Spleen (tissue), 11 donors: Measurements from ENCODE around the gene SV2B. TPM values are rescaled to one million over a fixed set of nuclear protein-coding genes. Genes with fewer than 3 reads are reported as not detected.

Source experiments
- DNase-seq: peaks from one replicate; pipeline ENCODE4 v3.0.0-alpha.2; 2020
- H3K27ac ChIP-seq, 8 donors: fragments of 200-600 bp; sonication (generic) in 7 of 8; 1 replicate in 4 of 8; 2 replicates in 4 of 8; pipeline versions ENCODE4 v1.5.0 to v1.8.0; 2016 to 2021; ENCODE audit warnings: inconsistent platforms in 4 of 8, mild to moderate bottlenecking in 4 of 8, moderate library complexity in 1 of 8
- H3K27me3 ChIP-seq, 7 donors: fragments of 200-600 bp; sonication (generic) in 6 of 7; replicated peaks in 1 of 7; 1 replicate in 4 of 7; 2 replicates in 3 of 7; pipeline versions ENCODE4 v1.5.0 to v1.8.0; 2016 to 2021; ENCODE audit warnings: inconsistent platforms in 3 of 7, mild to moderate bottlenecking in 1 of 7
- H3K36me3 ChIP-seq, 6 donors: fragments of 200-600 bp; sonication (generic) in 5 of 6; 1 replicate in 4 of 6; 2 replicates in 2 of 6; pipeline versions ENCODE4 v1.5.0 to v1.8.0; 2016 to 2021; ENCODE audit warnings: inconsistent platforms in 2 of 6
- H3K4me1 ChIP-seq, 6 donors: fragments of 200-600 bp; sonication (generic) in 5 of 6; 1 replicate in 3 of 6; 2 replicates in 3 of 6; pipeline versions ENCODE4 v1.5.0 to v1.8.0; 2016 to 2021; ENCODE audit warnings: inconsistent platforms in 3 of 6
- H3K4me3 ChIP-seq, 8 donors: fragments of 200-600 bp; sonication (generic) in 7 of 8; 1 replicate in 4 of 8; 2 replicates in 4 of 8; pipeline versions ENCODE4 v1.5.0 to v1.8.0; 2016 to 2021; ENCODE audit warnings: inconsistent platforms in 4 of 8, mild to moderate bottlenecking in 4 of 8, moderate library complexity in 2 of 8
- H3K9me3 ChIP-seq, 8 donors: fragments of 200-600 bp; sonication (generic) in 7 of 8; 1 replicate in 4 of 8; 2 replicates in 4 of 8; pipeline versions ENCODE4 v1.5.0 to v1.8.0; 2016 to 2021; ENCODE audit warnings: inconsistent platforms in 4 of 8
- CTCF ChIP-seq, 11 experiments: fragments of 200-600 bp in 7 of 11; fragments of 450-650 bp in 4 of 11; sonication (generic) in 4 of 11; IDR thresholded peaks in 8 of 11; conservative IDR thresholded peaks in 3 of 11; 1 replicate in 7 of 11; 2 replicates in 4 of 11; pipeline versions ENCODE4 v1.4.0 to v1.8.0; 2016 to 2021; ENCODE audit warnings: antibody characterized with exemption in 11 of 11, inconsistent platforms in 4 of 11, mild to moderate bottlenecking in 1 of 11
- POLR2A ChIP-seq, 3 donors: fragments of 450-650 bp; IDR thresholded peaks; one replicate each; pipeline ENCODE4 v1.5.1; 2017; ENCODE audit warnings: antibody characterized with exemption in 3 of 3, mild to moderate bottlenecking in 1 of 3
- POLR2AphosphoS5 ChIP-seq, 3 donors: sonication (generic); formaldehyde crosslinking; IDR thresholded peaks; one replicate each; pipeline ENCODE4 v1.5.1; 2017; ENCODE audit warnings: antibody characterized with exemption in 3 of 3
- whole genome bisulfite sequencing, 5 donors: extraction: QIAGEN DNeasy Blood & Tissue Kit in 3 of 5; methylation state at CpG; one replicate each; pipeline versions ENCODE4 v1.1.5 to v1.1.7; 2013 to 2018; 5-methylcytosine and 5-hydroxymethylcytosine counted together
- intact Hi-C: fragments of 100-400 bp; cut with DNase I; formaldehyde crosslinking; loops from one replicate; pipeline ENCODE4 v1.15.0; 2023; ENCODE audit warnings: low total_unique reads
- polyA plus RNA-seq, 3 donors: library from polyadenylated mRNA; stranded (reverse); fragments of 200-250 nt; gene quantifications; one replicate each; pipeline ENCODE4 v1.2.1, GENCODE V29; 2013
- total RNA-seq, 7 donors: library from RNA; depleted of rRNA in 3 of 7; stranded (reverse); fragments of >200 nt in 3 of 7; fragmentation: NEBNext Ultra II Directional in 4 of 7; extraction: Animal tissue kit (Norgen Biotek cat#: 25700) in 4 of 7; gene quantifications; one replicate each; pipeline versions ENCODE4 v1.1.0 to v1.2.1, GENCODE V29; 2016 to 2021
- donor health status: healthy with polysubstance abuse.
- donor health status: DM: no; HTN: no; CAD: no; lungs with moderate emphysema.
- donor health status: DM: no; HTN: no; CAD: no.
- donor health status: Bipolar disorder and iron deficiency.
- donor health status: healthy.
- donor health status: DM: no; HTN: no; CAD: no.
- donor health status: DM: yes; HTN: yes; CAD: no.

Gene SV2B
- total and polyA plus RNA-seq, 10 donors, result 0.07 to 1.2 (median 0.48) TPM

- DNase-seq, result no peak
- TF ChIP-seq POLR2AphosphoS5 (IDR thresholded peaks at IDR 0.05), result no peak
- 69 to 84% (median 77%) methylated on average over 3 of the region's 3 CpGs for WGBS, 5 donors
- intact Hi-C loops, result no loop called here
- no peak overlapping the region for H3K27ac ChIP-seq
- no peaks in the 10 kb centered on the region for H3K9me3 ChIP-seq
- H3K36me3 ChIP-seq, result no peaks in the 10 kb centered on the region
- peaks cover 0 to 13% (median under 1%) of the 10 kb centered on the region in 6 donors for H3K4me1 ChIP-seq
- peaks cover 0 to 30% (median 3%) of the 10 kb centered on the region in 7 donors for H3K27me3 ChIP-seq
- H3K4me3 ChIP-seq, result no peak overlapping the region
Measured at GRCh38 chr15:91259077-91259476, 159.0 kb downstream of the SV2B start.

- Histone ChIP-seq H3K9me3 (no peaks in the 10 kb centered on the region), H3K36me3 (no peaks in the 10 kb centered on the region), H3K27me3 (peaks cover 0 to 25% (median 0%) of the 10 kb centered on the region in 7 donors), H3K4me3 (no peak overlapping the region), H3K4me1 (peaks cover 0 to 26% (median 3%) of the 10 kb centered on the region in 6 donors), H3K27ac (no peak overlapping the region)
- DNase-seq, result no peak
- intact Hi-C loops, result loop anchor here (10.0 kb wide), 1 partner anchor 297 kb away; no protein-coding TSS in a partner anchor
- no peak for TF ChIP-seq POLR2AphosphoS5 (IDR thresholded peaks at IDR 0.05)
Measured at GRCh38 chr15:91261345-91261744, 161.3 kb downstream of the SV2B start.

GRCh38 chr15:91263632-91264531 lies 163.8 kb downstream of the SV2B start:
- peaks cover 0 to 18% (median 0%) of the 10 kb centered on the region in 7 donors for H3K27me3 ChIP-seq
- WGBS, 5 donors, result 43 to 70% (median 50%) methylated on average over 15 of the region's 15 CpGs
- no peaks in the 10 kb centered on the region for H3K9me3 ChIP-seq
- H3K4me1 ChIP-seq, result peaks cover 0 to 20% (median 3%) of the 10 kb centered on the region in 6 donors
- TF ChIP-seq POLR2A (IDR thresholded peaks at IDR 0.05) (no peak), CTCF (IDR thresholded peaks at IDR 0.05 in 8 of 11, conservative IDR thresholded peaks at IDR 0.05 in 3 of 11) (no peak), POLR2AphosphoS5 (IDR thresholded peaks at IDR 0.05) (no peak)
- DNase-seq, result no peak
- peak overlapping the region in 1 of 8 donors; percentile 5 for H3K27ac ChIP-seq
- intact Hi-C loops, result loop anchor here (10.0 kb wide), 1 partner anchor 299 kb away; no protein-coding TSS in a partner anchor
- no peaks in the 10 kb centered on the region for H3K36me3 ChIP-seq
- no peak overlapping the region for H3K4me3 ChIP-seq

GRCh38 chr15:91264651-91265351 lies 164.7 kb downstream of the SV2B start:
- TF ChIP-seq POLR2A (IDR thresholded peaks at IDR 0.05) (no peak), CTCF (IDR thresholded peaks at IDR 0.05 in 8 of 11, conservative IDR thresholded peaks at IDR 0.05 in 3 of 11) (no peak), POLR2AphosphoS5 (IDR thresholded peaks at IDR 0.05) (no peak)
- no peak for DNase-seq
- Histone ChIP-seq H3K36me3 (no peaks in the 10 kb centered on the region), H3K4me3 (no peak overlapping the region), H3K27me3 (peaks cover 0 to 13% (median 0%) of the 10 kb centered on the region in 7 donors), H3K9me3 (no peaks in the 10 kb centered on the region), H3K4me1 (peaks cover 0 to 20% (median 3%) of the 10 kb centered on the region in 6 donors), H3K27ac (peak overlapping the region in 1 of 8 donors; percentile 5)
- intact Hi-C loops, result loop anchor here (10.0 kb wide), 1 partner anchor 300 kb away; no protein-coding TSS in a partner anchor
- WGBS, 5 donors, result 47 to 60% (median 51%) methylated on average over 11 of the region's 11 CpGs
